ENCODE measurements around the gene ADI1.

ADI1 gene

GRCh38 chr2:3513026-3513810 is 6.1 kb downstream of the ADI1 start:
- TF ChIP-seq CTCF (IDR thresholded peaks at IDR 0.05; ENCODE audit: control extremely low read depth, extremely low read depth, low read depth, missing control alignments), result no peak

GRCh38 chr2:3512086-3512485 is 7.2 kb downstream of the ADI1 start:
- ChIA-PET POLR2A (no interaction called here), CTCF (no interaction called here)
- DNase-seq (ENCODE audit: extremely low spot score), result no peak
- no peak for TF ChIP-seq CTCF (IDR thresholded peaks at IDR 0.05; ENCODE audit: control extremely low read depth, extremely low read depth, low read depth, missing control alignments)

More at GRCh38 chr2:3513026-3513810, 6.1 kb downstream of the ADI1 start:
- POLR2A ChIA-PET, result no interaction called here
- no peak for DNase-seq (ENCODE audit: extremely low spot score)
- CTCF ChIA-PET, result interaction anchor here (1.0 to 1.2 kb wide), 2 partner anchors 9 to 19 kb away, joined by 3 read pairs; no protein-coding TSS in a partner anchor

- DNase-seq (ENCODE audit: extremely low spot score), result no peak
- ChIA-PET CTCF (interaction anchor here (0.8 to 1.8 kb wide), 5 partner anchors 9 to 104 kb away, joined by 3 to 5 read pairs (median 4); no protein-coding TSS in a partner anchor), POLR2A (no interaction called here)
- no peak for TF ChIP-seq CTCF (IDR thresholded peaks at IDR 0.05; ENCODE audit: control extremely low read depth, extremely low read depth, low read depth, missing control alignments)
These were observed 13.6 kb downstream of the ADI1 start for GRCh38 chr2:3505771-3506170.

- TF ChIP-seq CTCF (IDR thresholded peaks at IDR 0.05; ENCODE audit: control extremely low read depth, extremely low read depth, low read depth, missing control alignments), result no peak
- POLR2A ChIA-PET, result no interaction called here
- no peak for DNase-seq (ENCODE audit: extremely low spot score)
- CTCF ChIA-PET, result interaction anchor here (1.1 to 1.5 kb wide), 2 partner anchors 9 to 12 kb away, joined by 3 read pairs; no protein-coding TSS in a partner anchor
These were observed 14.6 kb downstream of the ADI1 start for GRCh38 chr2:3504741-3505140.

- DNase-seq (ENCODE audit: extremely low spot score), result no peak
- no peak for TF ChIP-seq CTCF (IDR thresholded peaks at IDR 0.05; ENCODE audit: control extremely low read depth, extremely low read depth, low read depth, missing control alignments)
- POLR2A ChIA-PET, result no interaction called here
- CTCF ChIA-PET, result interaction anchor here (1.1 kb wide), 1 partner anchor 10 kb away, joined by 3 read pairs; no protein-coding TSS in a partner anchor
These were observed 15.8 kb downstream of the ADI1 start for GRCh38 chr2:3503483-3503882.

- ChIA-PET POLR2A (no interaction called here), CTCF (no interaction called here)
- DNase-seq (ENCODE audit: extremely low spot score), result no peak
- TF ChIP-seq CTCF (IDR thresholded peaks at IDR 0.05; ENCODE audit: control extremely low read depth, extremely low read depth, low read depth, missing control alignments), result no peak
These were observed 16.3 kb downstream of the ADI1 start for GRCh38 chr2:3503046-3503445.
